ENCODE data around the gene CHRNA3.

CHRNA3 gene

DNA sequence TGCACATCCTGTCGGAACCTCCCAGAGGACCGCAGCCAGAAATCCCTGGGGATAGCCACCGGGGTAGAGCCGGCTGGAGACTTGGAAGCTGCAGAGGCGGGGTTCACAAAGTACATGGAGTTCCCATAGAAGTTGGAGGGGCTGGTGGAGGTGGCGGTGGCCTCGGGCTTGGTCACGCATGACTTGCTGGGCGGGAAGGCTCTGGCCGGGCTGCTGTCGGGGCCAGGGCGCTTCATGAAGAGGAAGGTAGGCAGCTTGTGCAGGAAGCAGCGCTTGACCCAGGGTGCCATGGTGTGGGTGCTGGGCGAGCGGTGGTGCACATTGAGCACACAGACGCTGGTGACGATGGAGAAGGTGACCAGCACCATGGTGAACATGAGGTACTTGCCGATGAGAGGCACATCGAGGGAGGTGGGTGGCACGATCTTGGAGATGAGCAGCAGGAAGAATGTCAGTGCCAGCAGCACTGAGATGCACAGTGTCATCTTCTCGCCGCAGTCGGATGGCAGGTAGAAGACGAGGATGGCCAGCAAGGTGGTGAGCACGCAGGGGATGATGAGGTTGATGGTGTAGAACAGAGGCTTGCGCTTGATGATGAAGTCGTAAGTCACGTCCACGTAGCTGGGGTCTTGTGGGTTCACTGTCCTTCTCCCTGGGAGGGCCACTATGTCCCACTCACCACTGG is 8.4 kb upstream of the CHRNA3 start:
- POLR2A ChIA-PET = no interaction called here
- no peaks in the 10 kb centered on the region for H3K9me3 ChIP-seq (ENCODE audit: control insufficient read depth, insufficient read depth, low read depth, low read length)
- TF ChIP-seq ZNF548 (tag by site-specific recombination; IDR thresholded peaks at IDR 0.05) (no peak), ZNF155 (tag by site-specific recombination; IDR thresholded peaks at IDR 0.05) (no peak), ZNF302 (tag by site-specific recombination; IDR thresholded peaks at IDR 0.05; ENCODE audit: low read depth) (no peak), ZNF2 (tag by site-specific recombination; IDR thresholded peaks at IDR 0.05) (no peak), ZNF610 (tag by site-specific recombination; IDR thresholded peaks at IDR 0.05; ENCODE audit: borderline replicate concordance) (no peak), ZNF654 (tag by site-specific recombination; IDR thresholded peaks at IDR 0.05; ENCODE audit: low read depth) (no peak), HOXA7 (CRISPR knock-in tag; IDR thresholded peaks at IDR 0.05; ENCODE audit: borderline replicate concordance) (no peak), KLF1 (tag by site-specific recombination; IDR thresholded peaks at IDR 0.05) (no peak), ZNF214 (tag by site-specific recombination; IDR thresholded peaks at IDR 0.05; ENCODE audit: borderline replicate concordance) (no peak), ATF2 (tag by site-specific recombination; IDR thresholded peaks at IDR 0.05; ENCODE audit: low read depth) (no peak), YY2 (tag by site-specific recombination; IDR thresholded peaks at IDR 0.05) (no peak), SP3 (tag by site-specific recombination; IDR thresholded peaks at IDR 0.05) (no peak), ZNF404 (tag by site-specific recombination; IDR thresholded peaks at IDR 0.05) (no peak), ZNF677 (tag by site-specific recombination; IDR thresholded peaks at IDR 0.05) (no peak), ZNF704 (tag by site-specific recombination; IDR thresholded peaks at IDR 0.05) (no peak)
- no peak overlapping the region for H3K4me3 ChIP-seq (ENCODE audit: low read depth, low read length)
- CTCF ChIA-PET = interaction anchor here (1.6 to 3.4 kb wide), 3 partner anchors 10 to 122 kb away, joined by 4 to 23 read pairs (median 11); no protein-coding TSS in a partner anchor
- H3K36me3 ChIP-seq (ENCODE audit: control insufficient read depth in 2 of 2, insufficient read depth in 1 of 2, low read length in 2 of 2) = no peaks in the 10 kb centered on the region
- H3K4me1 ChIP-seq (ENCODE audit: control insufficient read depth, insufficient read depth, low read length) = no peaks in the 10 kb centered on the region
- H3K27ac ChIP-seq (ENCODE audit: extremely low read depth, low read depth, low read length) = no peak overlapping the region

GRCh38 chr15:78628227-78628626 is 7.4 kb upstream of the CHRNA3 start:
- Histone ChIP-seq H3K27ac (ENCODE audit: extremely low read depth, low read depth, low read length) (no peak overlapping the region), H3K36me3 (ENCODE audit: control insufficient read depth in 2 of 2, insufficient read depth in 1 of 2, low read length in 2 of 2) (no peaks in the 10 kb centered on the region), H3K4me1 (ENCODE audit: control insufficient read depth, insufficient read depth, low read length) (no peaks in the 10 kb centered on the region), H3K4me3 (ENCODE audit: low read depth, low read length) (no peak overlapping the region), H3K9me3 (ENCODE audit: control insufficient read depth, insufficient read depth, low read depth, low read length) (no peaks in the 10 kb centered on the region)
- CTCF ChIA-PET = interaction anchor here (1.0 to 3.4 kb wide), 4 partner anchors 9 to 321 kb away, joined by 3 to 23 read pairs (median 8); no protein-coding TSS in a partner anchor
- POLR2A ChIA-PET = no interaction called here
- TF ChIP-seq, protein P1, sequence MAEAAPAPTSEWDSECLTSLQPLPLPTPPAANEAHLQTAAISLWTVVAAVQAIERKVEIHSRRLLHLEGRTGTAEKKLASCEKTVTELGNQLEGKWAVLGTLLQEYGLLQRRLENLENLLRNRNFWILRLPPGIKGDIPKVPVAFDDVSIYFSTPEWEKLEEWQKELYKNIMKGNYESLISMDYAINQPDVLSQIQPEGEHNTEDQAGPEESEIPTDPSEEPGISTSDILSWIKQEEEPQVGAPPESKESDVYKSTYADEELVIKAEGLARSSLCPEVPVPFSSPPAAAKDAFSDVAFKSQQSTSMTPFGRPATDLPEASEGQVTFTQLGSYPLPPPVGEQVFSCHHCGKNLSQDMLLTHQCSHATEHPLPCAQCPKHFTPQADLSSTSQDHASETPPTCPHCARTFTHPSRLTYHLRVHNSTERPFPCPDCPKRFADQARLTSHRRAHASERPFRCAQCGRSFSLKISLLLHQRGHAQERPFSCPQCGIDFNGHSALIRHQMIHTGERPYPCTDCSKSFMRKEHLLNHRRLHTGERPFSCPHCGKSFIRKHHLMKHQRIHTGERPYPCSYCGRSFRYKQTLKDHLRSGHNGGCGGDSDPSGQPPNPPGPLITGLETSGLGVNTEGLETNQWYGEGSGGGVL (tag by site-specific recombination; IDR thresholded peaks at IDR 0.05) = no peak
- TF ChIP-seq, protein P2, sequence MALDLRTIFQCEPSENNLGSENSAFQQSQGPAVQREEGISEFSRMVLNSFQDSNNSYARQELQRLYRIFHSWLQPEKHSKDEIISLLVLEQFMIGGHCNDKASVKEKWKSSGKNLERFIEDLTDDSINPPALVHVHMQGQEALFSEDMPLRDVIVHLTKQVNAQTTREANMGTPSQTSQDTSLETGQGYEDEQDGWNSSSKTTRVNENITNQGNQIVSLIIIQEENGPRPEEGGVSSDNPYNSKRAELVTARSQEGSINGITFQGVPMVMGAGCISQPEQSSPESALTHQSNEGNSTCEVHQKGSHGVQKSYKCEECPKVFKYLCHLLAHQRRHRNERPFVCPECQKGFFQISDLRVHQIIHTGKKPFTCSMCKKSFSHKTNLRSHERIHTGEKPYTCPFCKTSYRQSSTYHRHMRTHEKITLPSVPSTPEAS (tag by site-specific recombination; IDR thresholded peaks at IDR 0.05) = no peak
- no peak for TF ChIP-seq ZNF148 (tag by site-specific recombination; IDR thresholded peaks at IDR 0.05; ENCODE audit: borderline replicate concordance)
- TF ChIP-seq ZXDB (tag by site-specific recombination; IDR thresholded peaks at IDR 0.05) = no peak
- TF ChIP-seq ZSCAN5A (tag by site-specific recombination; IDR thresholded peaks at IDR 0.05) = no peak
- TF ChIP-seq, protein P3, sequence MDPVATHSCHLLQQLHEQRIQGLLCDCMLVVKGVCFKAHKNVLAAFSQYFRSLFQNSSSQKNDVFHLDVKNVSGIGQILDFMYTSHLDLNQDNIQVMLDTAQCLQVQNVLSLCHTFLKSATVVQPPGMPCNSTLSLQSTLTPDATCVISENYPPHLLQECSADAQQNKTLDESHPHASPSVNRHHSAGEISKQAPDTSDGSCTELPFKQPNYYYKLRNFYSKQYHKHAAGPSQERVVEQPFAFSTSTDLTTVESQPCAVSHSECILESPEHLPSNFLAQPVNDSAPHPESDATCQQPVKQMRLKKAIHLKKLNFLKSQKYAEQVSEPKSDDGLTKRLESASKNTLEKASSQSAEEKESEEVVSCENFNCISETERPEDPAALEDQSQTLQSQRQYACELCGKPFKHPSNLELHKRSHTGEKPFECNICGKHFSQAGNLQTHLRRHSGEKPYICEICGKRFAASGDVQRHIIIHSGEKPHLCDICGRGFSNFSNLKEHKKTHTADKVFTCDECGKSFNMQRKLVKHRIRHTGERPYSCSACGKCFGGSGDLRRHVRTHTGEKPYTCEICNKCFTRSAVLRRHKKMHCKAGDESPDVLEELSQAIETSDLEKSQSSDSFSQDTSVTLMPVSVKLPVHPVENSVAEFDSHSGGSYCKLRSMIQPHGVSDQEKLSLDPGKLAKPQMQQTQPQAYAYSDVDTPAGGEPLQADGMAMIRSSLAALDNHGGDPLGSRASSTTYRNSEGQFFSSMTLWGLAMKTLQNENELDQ (tag by site-specific recombination; IDR thresholded peaks at IDR 0.05; ENCODE audit: low read depth) = no peak
- no peak for TF ChIP-seq ZNF558 (tag by site-specific recombination; IDR thresholded peaks at IDR 0.05)
- TF ChIP-seq ZNF138 (tag by site-specific recombination; IDR thresholded peaks at IDR 0.05; ENCODE audit: borderline replicate concordance) = no peak
